OCI-LY1 (cell line): ENCODE data around the gene FRG2B.
"Not testable (repeated sequence)": the region's sequence is repeated elsewhere in the genome, so short reads cannot be mapped to it uniquely, and the experiment has no call there.

Experiments used
- CTCF ChIP-seq: fragments of 200-600 bp; sonication (generic), shearing (Covaris generic); IDR thresholded peaks from 2 replicates; pipeline ENCODE4 v1.5.1; 2017; ENCODE audit warnings: mild to moderate bottlenecking, antibody characterized with exemption, low read length, moderate library complexity, mixed read lengths
- EZH2 ChIP-seq: fragments of 200-600 bp; sonication (generic), shearing (Covaris generic); IDR thresholded peaks from 2 replicates; pipeline ENCODE4 v1.8.0; 2017; ENCODE audit warnings: borderline replicate concordance, mixed run types, mild to moderate bottlenecking, antibody characterized with exemption, low read length, moderate library complexity, mixed read lengths

DNA sequence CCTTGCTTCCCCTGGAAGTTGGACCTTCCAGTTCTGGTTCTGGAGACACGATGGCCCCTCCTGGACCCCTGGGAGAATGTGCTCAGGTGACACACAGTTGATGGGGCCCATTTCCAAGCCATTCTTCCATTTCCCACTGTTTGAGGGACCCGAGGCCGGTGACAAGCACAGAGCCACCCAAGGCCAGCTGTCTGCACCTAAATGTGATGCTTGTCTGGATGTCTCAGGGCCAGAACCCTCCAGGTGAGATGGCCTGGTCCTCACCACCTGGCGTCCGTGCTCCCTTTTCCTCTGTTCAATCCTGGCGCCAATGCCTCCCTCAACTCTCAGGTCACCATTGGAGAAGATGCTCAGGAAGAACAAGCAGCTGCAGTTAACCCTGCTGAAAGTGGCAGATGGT is 33.9 kb upstream of the FRG2B start:
- TF ChIP-seq CTCF, EZH2: not testable (repeated sequence)
